H1 (cell line): Measurements from ENCODE around the gene ZBTB7B. TPM values are rescaled to one million over a fixed set of nuclear protein-coding genes. Genes with fewer than 3 reads are reported as not detected.

Experiments used
- CTCF ChIA-PET: fragments of 300-600 bp; sonication (Branson Sonifier 250); formaldehyde crosslinking; loops from one replicate; lab custom pipeline; 2021; ENCODE audit not compliant: partially characterized antibody; lab: Charles Lee
- POLR2A ChIA-PET: fragments of 300-600 bp; sonication (Branson Sonifier 250); formaldehyde crosslinking; loops from one replicate; lab custom pipeline; 2021; ENCODE audit warnings: inconsistent platforms; ENCODE audit not compliant: partially characterized antibody; lab: Charles Lee
- DNase-seq, 2 experiments: peaks; one replicate each; pipeline versions ENCODE4 v3.0.0 to v3.0.0-alpha.2; 2010 to 2022; ENCODE audit warnings: low spot score in 2 of 2, low read depth in 1 of 2, mixed read lengths in 1 of 2
- FAIRE-seq: peaks from 2 replicates; lab custom pipeline; 2011; peaks lifted over from hg19 to GRCh38; lab: Jason Lieb, UNC
- H2AFZ ChIP-seq: 2 replicates; pipeline ENCODE4 v1.8.1; 2012; ENCODE audit warnings: low read length, inconsistent platforms
- H2AK5ac ChIP-seq: 2 replicates; pipeline ENCODE4 v1.6.1; 2013; ENCODE audit warnings: low read depth, low read length
- H2BK120ac ChIP-seq: replicated peaks from 2 replicates; pipeline ENCODE3; 2013; ENCODE audit warnings: low read depth, low read length, inconsistent platforms
- H2BK12ac ChIP-seq: 2 replicates; pipeline ENCODE4 v1.6.1; 2013; ENCODE audit warnings: low read depth, low read length
- H2BK15ac ChIP-seq: 2 replicates; pipeline ENCODE4 v1.6.1; 2013; ENCODE audit warnings: low read length
- H2BK20ac ChIP-seq: 2 replicates; pipeline ENCODE4 v1.6.1; 2013; ENCODE audit warnings: low read length
- H2BK5ac ChIP-seq: 2 replicates; pipeline ENCODE4 v1.6.1; 2013; ENCODE audit warnings: low read depth, low read length
- H3K14ac ChIP-seq: 2 replicates; pipeline ENCODE4 v1.6.1; 2013; ENCODE audit warnings: inconsistent platforms; ENCODE audit not compliant: insufficient read length
- H3K18ac ChIP-seq: 2 replicates; pipeline ENCODE4 v1.6.1; 2013; ENCODE audit warnings: low read length; ENCODE audit errors: extremely low read depth
- H3K23ac ChIP-seq: 2 replicates; pipeline ENCODE4 v1.6.1; 2013; ENCODE audit warnings: inconsistent platforms; ENCODE audit not compliant: insufficient read length
- H3K23me2 ChIP-seq: 2 replicates; pipeline ENCODE4 v1.6.1; 2013; ENCODE audit warnings: low read depth, low read length
- H3K27ac ChIP-seq: 2 replicates; pipeline ENCODE4 v1.6.1; 2011; ENCODE audit warnings: low read depth, low read length, inconsistent platforms
- H3K27me3 ChIP-seq, 4 experiments: replicated peaks in 1 of 4; 1 replicate in 1 of 4; 2 replicates in 3 of 4; pipeline versions ENCODE4 v1.6.1 to v1.8.1; 2011 to 2013; ENCODE audit warnings: low read length in 3 of 4, mild to moderate bottlenecking in 3 of 4, inconsistent platforms in 2 of 4, mixed read lengths in 2 of 4, moderate library complexity in 1 of 4; ENCODE audit not compliant: control insufficient read depth in 3 of 4, insufficient read depth in 3 of 4; ENCODE audit errors: extremely low read depth in 1 of 4
- H3K36me3 ChIP-seq, 4 experiments: 2 replicates each; pipeline versions ENCODE4 v1.6.1 to v1.8.1; 2011 to 2013; ENCODE audit warnings: mild to moderate bottlenecking in 4 of 4, low read length in 3 of 4, moderate library complexity in 2 of 4, control low read depth in 1 of 4, inconsistent platforms in 1 of 4; ENCODE audit not compliant: insufficient read depth in 4 of 4, control insufficient read depth in 2 of 4
- H3K4ac ChIP-seq: replicated peaks from 2 replicates; pipeline ENCODE3; 2013; ENCODE audit warnings: low read length, low read depth, mixed read lengths, inconsistent platforms; ENCODE audit not compliant: insufficient read length
- H3K4me1 ChIP-seq, 4 experiments: replicated peaks in 1 of 4; 1 replicate in 1 of 4; 2 replicates in 3 of 4; pipeline versions ENCODE4 v1.6.1 to v1.8.1; 2011 to 2013; ENCODE audit warnings: low read length in 3 of 4, inconsistent platforms in 2 of 4, mixed read lengths in 1 of 4; ENCODE audit not compliant: insufficient read depth in 4 of 4, control insufficient read depth in 3 of 4
- H3K4me2 ChIP-seq, 2 experiments: 2 replicates each; pipeline versions ENCODE4 v1.6.1 to v1.8.1; 2011 to 2013; ENCODE audit warnings: low read depth in 2 of 2, low read length in 2 of 2, control low read depth in 1 of 2, inconsistent platforms in 1 of 2, mild to moderate bottlenecking in 1 of 2; ENCODE audit not compliant: insufficient read depth in 1 of 2
- H3K4me3 ChIP-seq, 4 experiments: fragments of 200-600, 300-600 bp in 1 of 4; sonication (generic), shearing (Covaris generic), sonication (Bioruptor Twin) in 1 of 4; 2 replicates each; pipeline versions ENCODE4 v1.5.1 to v1.8.1; 2011 to 2016; ENCODE audit warnings: low read length in 4 of 4, low read depth in 3 of 4, control low read depth in 2 of 4, inconsistent platforms in 2 of 4, mild to moderate bottlenecking in 2 of 4, mixed read lengths in 1 of 4, moderate library complexity in 1 of 4; ENCODE audit not compliant: insufficient read depth in 2 of 4; ENCODE audit errors: extremely low read depth in 1 of 4
- H3K56ac ChIP-seq: replicated peaks from 2 replicates; pipeline ENCODE3; 2013; ENCODE audit warnings: low read depth, mild to moderate bottlenecking, mixed read lengths, low read length, inconsistent platforms; ENCODE audit not compliant: insufficient read length
- H3K79me1 ChIP-seq: 2 replicates; pipeline ENCODE4 v1.6.1; 2013; ENCODE audit warnings: low read depth, low read length, control low read depth
- H3K79me2 ChIP-seq, 2 experiments: 2 replicates each; pipeline versions ENCODE4 v1.6.1 to v1.8.1; 2012 to 2013; ENCODE audit warnings: low read length in 2 of 2, mild to moderate bottlenecking in 2 of 2, inconsistent platforms in 1 of 2; ENCODE audit not compliant: insufficient read depth in 2 of 2, control insufficient read depth in 1 of 2
- H3K9ac ChIP-seq, 4 experiments: replicated peaks in 1 of 4; 1 replicate in 1 of 4; 2 replicates in 3 of 4; pipeline versions ENCODE4 v1.6.1 to v1.8.1; 2011 to 2013; ENCODE audit warnings: low read depth in 3 of 4, low read length in 3 of 4, control low read depth in 2 of 4, mild to moderate bottlenecking in 2 of 4, moderate library complexity in 2 of 4, inconsistent platforms in 1 of 4; ENCODE audit errors: extremely low read depth in 1 of 4
- H3K9me3 ChIP-seq, 2 experiments: 2 replicates each; pipeline versions ENCODE4 v1.6.1 to v1.8.1; 2012 to 2013; ENCODE audit warnings: mild to moderate bottlenecking in 2 of 2, moderate library complexity in 2 of 2, control low read depth in 1 of 2, inconsistent platforms in 1 of 2, low read depth in 1 of 2, low read length in 1 of 2, mixed read lengths in 1 of 2; ENCODE audit not compliant: insufficient read depth in 2 of 2
- H4K20me1 ChIP-seq, 2 experiments: replicated peaks in 1 of 2; 2 replicates each; pipeline versions ENCODE3 to v1.8.1; 2011 to 2013; ENCODE audit warnings: inconsistent platforms in 2 of 2, low read length in 2 of 2, mild to moderate bottlenecking in 1 of 2; ENCODE audit not compliant: insufficient read depth in 2 of 2, control insufficient read depth in 1 of 2
- H4K5ac ChIP-seq: 2 replicates; pipeline ENCODE4 v1.6.1; 2013; ENCODE audit warnings: low read length, low read depth, mixed read lengths, inconsistent platforms; ENCODE audit not compliant: insufficient read length
- H4K8ac ChIP-seq: 2 replicates; pipeline ENCODE4 v1.8.0; 2013; ENCODE audit warnings: mild to moderate bottlenecking, moderate library complexity, low read length, inconsistent platforms; ENCODE audit not compliant: insufficient read depth; ENCODE audit errors: extremely low read depth
- H4K91ac ChIP-seq: replicated peaks from 2 replicates; pipeline ENCODE3; 2013; ENCODE audit warnings: low read length, mixed read lengths, inconsistent platforms; ENCODE audit not compliant: insufficient read length
- BACH1 ChIP-seq: IDR thresholded peaks from 2 replicates; pipeline ENCODE4 v1.6.1; 2012; ENCODE audit warnings: low read length, improper control_type of control experiment
- CEBPB ChIP-seq: IDR thresholded peaks from 2 replicates; pipeline ENCODE4 v1.6.1; 2012; ENCODE audit warnings: low read depth, low read length
- CHD2 ChIP-seq: IDR thresholded peaks from 2 replicates; pipeline ENCODE4 v1.6.1; 2012; ENCODE audit warnings: low read length, improper control_type of control experiment
- JUND ChIP-seq: IDR thresholded peaks from 2 replicates; pipeline ENCODE4 v1.6.1; 2011; ENCODE audit warnings: mild to moderate bottlenecking, improper control_type of control experiment, low read length
- KDM5A ChIP-seq: fragments of 200-600 bp; IDR thresholded peaks from 2 replicates; pipeline ENCODE4 v1.7.1; 2012; ENCODE audit warnings: mild to moderate bottlenecking, low read length, inconsistent platforms, mixed read lengths
- RXRA ChIP-seq: IDR thresholded peaks from 2 replicates; pipeline ENCODE4 v1.6.1; 2011; ENCODE audit warnings: low read depth, mild to moderate bottlenecking, low read length, moderate library complexity; ENCODE audit not compliant: insufficient read depth
- SP1 ChIP-seq: IDR thresholded peaks from 2 replicates; pipeline ENCODE4 v1.6.1; 2011; ENCODE audit warnings: low read depth, low read length
- WGBS, 2 experiments: shearing (Covaris generic) in 1 of 2; methylation state at CpG; one replicate each; pipeline versions ENCODE4 v1.1.6 to v1.1.7; 2013 to 2015; ENCODE audit warnings: low lambda C conversion rate in 2 of 2, mixed read lengths in 2 of 2, inconsistent platforms in 1 of 2, low coverage in 1 of 2, missing lambda C conversion rate in 1 of 2; ENCODE audit not compliant: insufficient replicate concordance in 2 of 2, insufficient coverage in 1 of 2, insufficient read length in 1 of 2; ENCODE audit errors: extremely low coverage in 1 of 2, missing lambda C conversion rate in 1 of 2; 5-methylcytosine and 5-hydroxymethylcytosine counted together
- polyA plus RNA-seq, 7 experiments: library from polyadenylated mRNA; depleted of rRNA in 3 of 7; stranded (reverse) in 5 of 7; unstranded in 2 of 7; fragments of >200 nt in 5 of 7; fragments of 200-250 nt in 2 of 7; gene quantifications; 1 replicate in 5 of 7; 2 replicates in 1 of 7; 4 replicates in 1 of 7; pipeline versions ENCODE4 v1.2.1 to v1.2.3, GENCODE V29; 2011 to 2013; ENCODE audit warnings: missing spikeins in 2 of 7, mixed read lengths in 2 of 7
- total RNA-seq: library from RNA; stranded (reverse); fragmentation: NEBNext Ultra II Directional; extraction: Animal tissue kit (Norgen Biotek cat#: 25700); gene quantifications from 2 replicates; pipeline ENCODE4 v1.2.1, GENCODE V29; 2021
- TF ChIP-seq, protein P1 (sequence below): IDR thresholded peaks from 2 replicates; pipeline ENCODE4 v1.6.1; 2012; ENCODE audit warnings: inconsistent platforms
- TF ChIP-seq, protein P2 (sequence below), 3 experiments: IDR thresholded peaks; 1 replicate in 2 of 3; 2 replicates in 1 of 3; pipeline versions ENCODE4 v1.5.1 to v1.6.1; 2011; ENCODE audit warnings: low read length in 3 of 3, mild to moderate bottlenecking in 3 of 3, inconsistent platforms in 2 of 3, low read depth in 1 of 3, moderate library complexity in 1 of 3; ENCODE audit not compliant: insufficient read depth in 1 of 3; ENCODE audit errors: control extremely low read depth in 1 of 3

The ZBTB7B gene
- total and polyA plus RNA-seq, 2 of the 8 experiments (the other 6 are each of a cell fraction or from before 2014, with no cell fraction given) = 24.5 to 36.9 TPM

DNA sequence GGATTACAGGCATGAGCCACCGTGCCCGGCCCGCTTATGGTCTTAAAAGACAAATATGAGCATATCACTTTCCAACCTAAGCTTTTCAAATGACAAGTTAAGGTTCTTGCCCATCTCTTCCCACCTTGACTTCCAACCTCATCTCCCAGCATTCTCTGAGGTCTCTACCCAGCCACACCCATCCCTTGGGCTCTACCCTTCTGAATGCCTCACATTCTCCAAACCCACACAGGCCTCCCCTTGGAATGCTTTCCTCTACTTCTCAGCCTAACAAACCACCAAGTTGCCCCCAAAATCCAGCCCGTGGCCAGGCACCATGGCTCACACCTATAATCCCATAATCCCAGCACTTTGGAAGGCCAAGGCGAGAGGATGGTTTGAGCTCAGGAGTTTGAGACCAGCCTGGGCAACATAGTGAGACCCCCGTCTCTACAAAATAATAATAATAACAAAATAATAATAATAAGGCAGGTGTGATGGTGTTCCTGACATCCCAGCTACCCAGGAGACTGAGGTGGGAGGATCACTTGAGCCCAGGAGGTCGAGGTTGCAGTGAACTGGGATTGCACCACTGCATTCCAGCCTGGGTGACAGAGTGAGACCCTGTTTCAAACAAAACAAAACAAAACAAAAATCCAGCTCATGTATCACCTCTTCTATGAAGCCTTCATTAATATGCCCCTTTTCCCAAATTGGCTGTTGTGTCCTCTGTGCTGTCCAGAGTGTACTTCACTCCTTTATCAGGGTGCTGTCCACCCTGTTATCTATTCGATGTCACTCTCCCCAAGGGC lies 19.7 kb downstream of the ZBTB7B start:
- H3K4me1 ChIP-seq = peaks cover 0 to 8% (median 3%) of the 10 kb centered on the region in 4 experiments; a peak in 4 of 7 replicates
- H3K4me3 ChIP-seq = no peak overlapping the region
- FAIRE-seq (no peak), DNase-seq (no peak)
- H3K79me2 ChIP-seq = no peaks in the 10 kb centered on the region
- no peaks in the 10 kb centered on the region for H3K79me1 ChIP-seq
- no peak overlapping the region for H3K14ac ChIP-seq
- H2BK120ac ChIP-seq = no peak overlapping the region
- H2BK20ac ChIP-seq = no peak overlapping the region
- H3K23ac ChIP-seq = no peak overlapping the region
- H3K36me3 ChIP-seq = no peaks in the 10 kb centered on the region
- no peak overlapping the region for H3K9ac ChIP-seq
- H3K18ac ChIP-seq = no peak overlapping the region
- H3K23me2 ChIP-seq = no peaks in the 10 kb centered on the region
- H2BK15ac ChIP-seq = no peak overlapping the region
- H2AK5ac ChIP-seq = no peak overlapping the region
- no peak overlapping the region for H3K56ac ChIP-seq
- WGBS, 2 experiments = 95% methylated on average over 8 of the region's 8 CpGs; no CpG with 5 or more reads in 1 of the 2 experiments
- H3K4me2 ChIP-seq = no peak overlapping the region
- peaks cover 0 to 3% (median under 1%) of the 10 kb centered on the region in 4 experiments; a peak in 1 of 7 replicates for H3K27me3 ChIP-seq
- H3K4ac ChIP-seq = no peak overlapping the region
- ChIA-PET POLR2A (interaction anchor here (0.8 to 14.8 kb wide), 7 partner anchors 8 to 61 kb away, joined by 3 to 120 read pairs (median 4); partner anchors contain the start of genes CKS1B, DCST1, DCST2 and SHC1), CTCF (interaction anchor here (1.1 to 18.6 kb wide), 8 partner anchors 9 to 145 kb away, joined by 3 to 354 read pairs (median 8); partner anchors contain the start of genes ADAM15, EFNA4, LENEP and ZBTB7B)
- H3K27ac ChIP-seq = no peak overlapping the region
- no peaks in the 10 kb centered on the region for H4K20me1 ChIP-seq
- no peak overlapping the region for H4K8ac ChIP-seq
- H2BK5ac ChIP-seq = no peak overlapping the region
- H4K91ac ChIP-seq = no peak overlapping the region
- H4K5ac ChIP-seq = no peak overlapping the region
- H3K9me3 ChIP-seq = no peaks in the 10 kb centered on the region
- H2BK12ac ChIP-seq = no peak overlapping the region
- H2AFZ ChIP-seq = no peak overlapping the region
- TF ChIP-seq CHD2 (no peak), CEBPB (no peak), SP1 (no peak), JUND (no peak), BACH1 (no peak), KDM5A (no peak), RXRA (no peak)
- TF ChIP-seq, protein P1, sequence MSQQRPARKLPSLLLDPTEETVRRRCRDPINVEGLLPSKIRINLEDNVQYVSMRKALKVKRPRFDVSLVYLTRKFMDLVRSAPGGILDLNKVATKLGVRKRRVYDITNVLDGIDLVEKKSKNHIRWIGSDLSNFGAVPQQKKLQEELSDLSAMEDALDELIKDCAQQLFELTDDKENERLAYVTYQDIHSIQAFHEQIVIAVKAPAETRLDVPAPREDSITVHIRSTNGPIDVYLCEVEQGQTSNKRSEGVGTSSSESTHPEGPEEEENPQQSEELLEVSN = no peak
- TF ChIP-seq, protein P2, sequence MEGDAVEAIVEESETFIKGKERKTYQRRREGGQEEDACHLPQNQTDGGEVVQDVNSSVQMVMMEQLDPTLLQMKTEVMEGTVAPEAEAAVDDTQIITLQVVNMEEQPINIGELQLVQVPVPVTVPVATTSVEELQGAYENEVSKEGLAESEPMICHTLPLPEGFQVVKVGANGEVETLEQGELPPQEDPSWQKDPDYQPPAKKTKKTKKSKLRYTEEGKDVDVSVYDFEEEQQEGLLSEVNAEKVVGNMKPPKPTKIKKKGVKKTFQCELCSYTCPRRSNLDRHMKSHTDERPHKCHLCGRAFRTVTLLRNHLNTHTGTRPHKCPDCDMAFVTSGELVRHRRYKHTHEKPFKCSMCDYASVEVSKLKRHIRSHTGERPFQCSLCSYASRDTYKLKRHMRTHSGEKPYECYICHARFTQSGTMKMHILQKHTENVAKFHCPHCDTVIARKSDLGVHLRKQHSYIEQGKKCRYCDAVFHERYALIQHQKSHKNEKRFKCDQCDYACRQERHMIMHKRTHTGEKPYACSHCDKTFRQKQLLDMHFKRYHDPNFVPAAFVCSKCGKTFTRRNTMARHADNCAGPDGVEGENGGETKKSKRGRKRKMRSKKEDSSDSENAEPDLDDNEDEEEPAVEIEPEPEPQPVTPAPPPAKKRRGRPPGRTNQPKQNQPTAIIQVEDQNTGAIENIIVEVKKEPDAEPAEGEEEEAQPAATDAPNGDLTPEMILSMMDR (IDR thresholded peaks at IDR 0.05; ENCODE audit: control extremely low read depth in 1 of 3, insufficient read depth in 1 of 3, low read depth in 1 of 3, low read length in 3 of 3) = no peak
